Measurements from ENCODE around the gene KLK11. TPM values are rescaled to one million over a fixed set of nuclear protein-coding genes. Genes with fewer than 3 reads are reported as not detected.

The KLK11 gene
- total RNA-seq, 1 donor from 2014 or later: not detected

DNA sequence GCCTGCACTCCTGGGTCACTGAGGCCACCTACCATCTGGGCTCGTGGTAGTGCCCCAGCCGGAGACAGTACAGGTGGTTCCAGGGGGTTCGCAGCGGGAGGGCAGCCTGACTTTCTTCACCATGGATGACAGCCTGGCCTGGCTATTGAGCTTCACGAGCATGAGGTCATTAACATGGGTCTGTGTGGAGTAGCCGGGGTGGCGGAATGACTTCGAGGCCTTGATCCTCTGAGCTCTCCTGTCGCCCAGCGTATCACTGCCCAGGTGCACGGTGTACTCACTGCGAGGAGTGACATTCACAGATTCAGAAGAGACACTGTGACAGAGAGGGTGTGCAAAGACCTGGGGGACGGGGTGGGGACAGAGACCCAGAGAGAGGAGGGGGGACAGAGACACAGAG lies 46.2 kb downstream of the KLK11 start:
- Mint-ChIP-seq H3K36me3 (ENCODE audit: low read depth) (no peaks in the 10 kb centered on the region), H3K4me1 (no peaks in the 10 kb centered on the region), H3K4me3 (no peak overlapping the region), H3K9me3 (no peaks in the 10 kb centered on the region), H3K27me3 (peaks cover 34% of the 10 kb centered on the region), H3K27ac (no peak overlapping the region)
- ATAC-seq (ENCODE audit: low read depth) (no peak), DNase-seq (no peak)
- no peak for TF ChIP-seq CTCF (IDR thresholded peaks at IDR 0.05)
- intact Hi-C loops (cut with micrococcal nuclease): no loop called here
- POLR2A ChIA-PET: no interaction called here
- CTCF ChIA-PET: no interaction called here

DNA sequence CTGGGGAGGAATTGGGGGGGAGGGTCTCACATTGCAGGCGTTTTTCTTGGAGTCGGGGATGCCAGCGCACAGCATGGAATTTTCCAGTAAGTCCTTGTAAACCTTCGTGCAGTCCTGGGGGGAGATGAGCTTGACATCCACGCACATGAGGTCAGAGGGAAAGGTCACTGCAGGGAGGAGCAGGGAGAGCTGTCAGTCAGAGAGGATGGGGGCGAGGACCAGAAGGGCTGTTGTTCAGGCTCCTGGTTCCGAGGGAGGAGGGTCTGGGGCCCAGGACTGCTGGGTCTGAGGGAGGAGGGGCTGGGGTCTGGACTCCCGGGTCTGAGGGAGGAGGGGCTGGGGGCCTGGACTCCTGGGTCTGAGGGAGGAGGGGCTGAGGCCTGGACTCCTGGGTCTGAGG lies 46.7 kb downstream of the KLK11 start:
- CTCF ChIA-PET: no interaction called here
- no peaks in the 10 kb centered on the region for H3K9me3 Mint-ChIP-seq
- intact Hi-C loops (cut with micrococcal nuclease): no loop called here
- no peaks in the 10 kb centered on the region for H3K4me1 Mint-ChIP-seq
- no peak for ATAC-seq (ENCODE audit: low read depth)
- no peak for TF ChIP-seq CTCF (IDR thresholded peaks at IDR 0.05)
- H3K27me3 Mint-ChIP-seq: peaks cover 30% of the 10 kb centered on the region
- no peak for DNase-seq
- no peak overlapping the region for H3K4me3 Mint-ChIP-seq
- no peaks in the 10 kb centered on the region for H3K36me3 Mint-ChIP-seq (ENCODE audit: low read depth)
- H3K27ac Mint-ChIP-seq: no peak overlapping the region
- POLR2A ChIA-PET: no interaction called here

DNA sequence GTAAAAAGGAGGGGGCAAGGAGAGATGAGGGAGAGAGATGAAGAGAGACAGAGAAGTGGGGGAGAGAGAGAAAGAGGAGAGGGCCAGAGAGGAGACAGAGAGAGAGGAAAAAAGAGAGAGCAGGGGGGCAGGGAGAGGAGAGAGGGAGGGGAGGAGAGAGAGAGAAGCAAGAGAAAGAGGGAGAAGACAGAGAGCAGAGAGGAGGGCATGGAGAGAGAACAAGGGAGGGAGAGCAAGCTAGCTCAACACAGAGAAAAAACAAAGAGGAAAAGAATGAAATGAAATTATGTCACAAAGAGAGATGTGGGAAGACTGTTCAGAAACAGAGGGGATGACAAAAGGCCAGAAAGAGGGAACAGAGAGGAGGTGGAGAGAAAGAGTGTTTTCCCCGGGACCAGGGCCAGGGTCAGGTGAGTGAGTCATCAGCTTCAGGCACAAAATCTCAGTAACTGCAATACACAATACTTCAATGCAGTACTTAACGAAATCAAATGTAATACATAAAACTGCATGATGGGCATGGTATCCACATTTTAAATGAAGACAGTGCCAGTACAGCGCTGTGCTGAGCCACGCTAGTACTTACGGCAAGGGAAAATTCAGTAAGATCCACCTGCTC lies 47.5 kb downstream of the KLK11 start:
- H3K27ac Mint-ChIP-seq: no peak overlapping the region

DNA sequence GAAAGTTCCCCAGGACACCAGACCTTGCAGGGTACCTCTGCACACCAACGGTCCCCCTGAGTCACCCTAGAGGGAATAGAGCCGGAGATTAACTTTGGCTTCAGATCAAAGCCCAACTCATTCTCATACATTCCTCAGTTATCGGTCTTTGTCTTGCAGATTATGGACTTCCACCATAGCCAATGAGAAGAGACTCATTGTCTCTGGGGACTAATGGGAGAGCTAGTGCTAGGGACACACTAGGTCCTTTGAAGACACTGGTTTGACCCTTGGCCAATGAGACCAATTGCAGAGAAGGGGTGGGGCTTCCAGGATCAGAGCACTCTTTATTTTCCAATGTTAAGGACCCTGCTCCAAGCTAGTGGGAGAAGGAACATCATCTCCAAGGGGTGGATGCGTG lies 48.8 kb downstream of the KLK11 start:
- no peaks in the 10 kb centered on the region for H3K9me3 Mint-ChIP-seq
- H3K27ac Mint-ChIP-seq: no peak overlapping the region
- no peaks in the 10 kb centered on the region for H3K36me3 Mint-ChIP-seq (ENCODE audit: low read depth)
- ChIA-PET CTCF (no interaction called here), POLR2A (interaction anchor here (0.6 kb wide), 1 partner anchor 173 kb away, joined by 7 read pairs; no protein-coding TSS in a partner anchor)
- no peak for TF ChIP-seq CTCF (IDR thresholded peaks at IDR 0.05)
- ATAC-seq (ENCODE audit: low read depth) (no peak), DNase-seq (no peak)
- intact Hi-C loops (cut with micrococcal nuclease): no loop called here
- H3K27me3 Mint-ChIP-seq: peaks cover 32% of the 10 kb centered on the region
- H3K4me1 Mint-ChIP-seq: no peaks in the 10 kb centered on the region
- no peak overlapping the region for H3K4me3 Mint-ChIP-seq

More for the DNA sequence above, 47.5 kb downstream of the KLK11 start:
- peaks cover 33% of the 10 kb centered on the region for H3K27me3 Mint-ChIP-seq
- intact Hi-C loops (cut with micrococcal nuclease): no loop called here
- CTCF ChIA-PET: no interaction called here
- ATAC-seq (ENCODE audit: low read depth) (no peak), DNase-seq (no peak)
- no peak overlapping the region for H3K4me3 Mint-ChIP-seq
- no peak for TF ChIP-seq CTCF (IDR thresholded peaks at IDR 0.05)
- no peaks in the 10 kb centered on the region for H3K36me3 Mint-ChIP-seq (ENCODE audit: low read depth)
- no peaks in the 10 kb centered on the region for H3K9me3 Mint-ChIP-seq
- POLR2A ChIA-PET: no interaction called here
- H3K4me1 Mint-ChIP-seq: no peaks in the 10 kb centered on the region

DNA sequence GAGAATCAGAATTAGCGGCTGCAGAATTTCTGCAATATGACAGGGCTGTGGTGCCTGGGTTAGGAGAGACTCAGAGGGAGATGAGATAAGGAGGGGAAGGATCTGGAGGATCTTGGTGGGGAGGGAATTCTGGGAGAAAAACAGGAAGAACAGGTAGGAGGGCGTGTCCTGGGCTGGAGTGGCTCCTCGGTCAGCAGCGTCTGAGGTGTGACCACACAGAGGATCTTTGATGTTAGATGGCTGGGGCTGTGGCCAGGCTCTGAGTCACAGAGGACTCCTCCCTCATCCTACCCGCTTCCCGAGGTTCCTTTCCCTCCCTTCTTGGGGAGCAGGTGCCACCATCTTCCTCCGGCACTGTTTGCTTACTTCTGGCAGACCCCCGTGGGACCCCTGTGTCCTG lies 50.6 kb downstream of the KLK11 start:
- no peak for TF ChIP-seq CTCF (IDR thresholded peaks at IDR 0.05)
- Mint-ChIP-seq H3K27ac (no peak overlapping the region), H3K27me3 (peaks cover 30% of the 10 kb centered on the region), H3K36me3 (ENCODE audit: low read depth) (no peaks in the 10 kb centered on the region), H3K4me1 (no peaks in the 10 kb centered on the region), H3K4me3 (no peak overlapping the region), H3K9me3 (no peaks in the 10 kb centered on the region)
- intact Hi-C loops (cut with micrococcal nuclease): no loop called here
- ChIA-PET POLR2A (no interaction called here), CTCF (no interaction called here)
- ATAC-seq (ENCODE audit: low read depth) (no peak), DNase-seq (no peak)

Measured in activated B cell treated with CpG ODN at 0.5 μM for 24 hours (primary cell).